ENCODE measurements around the gene SPOCK1. TPM values are rescaled to one million over a fixed set of nuclear protein-coding genes. Genes with fewer than 3 reads are reported as not detected.

The SPOCK1 gene
- total RNA-seq, result 37.1 TPM

GRCh38 chr5:137498736-137499505 lies at the start of gene SPOCK1:
TSS of gene SPOCK1 (minus strand) at chr5:137499326.

Other genes starting within 250 kb of the SPOCK1 start
- 23.7 TPM for gene KLHL3, start 236.8 kb upstream of the SPOCK1 start, total RNA-seq

Data from camera-type eye (tissue), 1 donor.